Stomach (tissue), 9 donors: ENCODE data around the gene PRKCH. TPM values are rescaled to one million over a fixed set of nuclear protein-coding genes. Genes with fewer than 3 reads are reported as not detected.

Experiments used
- DNase-seq, 2 donors: peaks; one replicate each; pipeline versions ENCODE4 v3.0.0 to v3.0.0-alpha.2; 2013 to 2019
- H3K27ac ChIP-seq, 5 donors: fragments of 200-600 bp in 4 of 5; sonication (generic) in 4 of 5; one replicate each; pipeline ENCODE4 v1.5.1; 2013 to 2019; ENCODE audit warnings: mild to moderate bottlenecking in 1 of 5, moderate library complexity in 1 of 5
- H3K27me3 ChIP-seq, 3 donors: fragments of 200-600 bp; sonication (generic); one replicate each; pipeline ENCODE4 v1.5.1; 2017 to 2019; ENCODE audit warnings: mixed run types in 1 of 3
- H3K36me3 ChIP-seq, 4 donors: fragments of 200-600 bp; sonication (generic); 1 replicate in 3 of 4; 2 replicates in 1 of 4; pipeline ENCODE4 v1.5.1; 2016 to 2019
- H3K4me1 ChIP-seq, 4 donors: fragments of 200-600 bp; sonication (generic); one replicate each; pipeline ENCODE4 v1.5.1; 2016 to 2019
- H3K4me3 ChIP-seq, 4 donors: fragments of 200-600 bp; sonication (generic) in 3 of 4; one replicate each; pipeline ENCODE4 v1.5.1; 2016 to 2019; ENCODE audit warnings: mild to moderate bottlenecking in 1 of 4
- H3K9me3 ChIP-seq, 4 donors: fragments of 200-600 bp; sonication (generic); one replicate each; pipeline ENCODE4 v1.5.1; 2016 to 2019
- EP300 ChIP-seq: sonication (generic); formaldehyde crosslinking; IDR thresholded peaks from one replicate; pipeline ENCODE4 v1.6.1; 2017; ENCODE audit warnings: antibody characterized with exemption
- POLR2A ChIP-seq, 4 donors: fragments of 450-650 bp; IDR thresholded peaks; one replicate each; pipeline ENCODE4 v1.6.1; 2016; ENCODE audit warnings: antibody characterized with exemption in 4 of 4, control low read depth in 2 of 4, mild to moderate bottlenecking in 1 of 4, moderate library complexity in 1 of 4
- POLR2AphosphoS5 ChIP-seq, 3 donors: sonication (generic); formaldehyde crosslinking; IDR thresholded peaks; one replicate each; pipeline ENCODE4 v1.6.1; 2016; ENCODE audit warnings: antibody characterized with exemption in 3 of 3
- WGBS, 5 donors: extraction: QIAGEN DNeasy Blood & Tissue Kit in 3 of 5; methylation state at CpG; one replicate each; pipeline versions ENCODE4 v1.1.5 to v1.1.7; 2013 to 2018; 5-methylcytosine and 5-hydroxymethylcytosine counted together
- intact Hi-C: fragments of 100-400 bp; cut with DNase I; formaldehyde crosslinking; loops from one replicate; pipeline ENCODE4 v1.15.1; 2023; ENCODE audit warnings: low total_unique reads
- polyA plus RNA-seq, 3 donors: library from polyadenylated mRNA; stranded (reverse); fragments of 200-250 nt; gene quantifications; one replicate each; pipeline ENCODE4 v1.2.3, GENCODE V29; 2013
- total RNA-seq, 5 donors: library from RNA; depleted of rRNA; stranded (reverse); fragments of >200 nt; gene quantifications; one replicate each; pipeline versions ENCODE4 v1.1.0 to v1.2.3, GENCODE V29; 2014 to 2016
- TF ChIP-seq, protein P1 (sequence below), 7 experiments: fragments of 450-650 bp in 4 of 7; fragments of 200-600 bp in 3 of 7; sonication (generic) in 3 of 7; IDR thresholded peaks; one replicate each; pipeline ENCODE4 v1.5.1; 2016 to 2019; ENCODE audit warnings: antibody characterized with exemption in 7 of 7, control low read depth in 2 of 7, mild to moderate bottlenecking in 1 of 7
- donor health status: healthy with polysubstance abuse.
- donor health status: Bipolar disorder and iron deficiency.
- donor health status: healthy.

The PRKCH gene
- total and polyA plus RNA-seq, 8 donors: 5.5 to 84.0 (median 14.7) TPM

DNA sequence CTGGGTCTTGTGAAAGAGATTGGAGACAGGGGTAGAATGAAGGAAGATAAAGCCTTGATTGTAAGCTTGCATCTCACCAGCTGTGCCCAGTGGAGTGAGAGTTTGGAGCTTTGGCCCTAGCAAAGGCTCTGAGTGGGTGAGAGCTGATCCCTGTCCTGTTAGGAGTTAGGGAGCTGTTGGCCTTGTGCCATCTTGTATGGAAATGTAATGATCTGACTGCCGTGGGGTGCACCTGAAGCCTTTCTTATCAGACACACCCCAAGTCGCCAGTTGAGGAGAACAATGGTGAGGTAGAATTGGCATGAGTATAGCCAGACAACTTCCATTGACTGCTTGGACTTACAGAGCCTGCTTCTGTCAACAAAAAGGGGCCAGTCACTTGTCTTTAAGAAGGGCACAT is 130.1 kb downstream of the PRKCH start:
- H3K27me3 ChIP-seq: no peaks in the 10 kb centered on the region
- peaks cover 0 to 4% (median under 1%) of the 10 kb centered on the region in 4 donors for H3K4me1 ChIP-seq
- TF ChIP-seq POLR2AphosphoS5 (IDR thresholded peaks at IDR 0.05): no peak
- TF ChIP-seq, protein P1, sequence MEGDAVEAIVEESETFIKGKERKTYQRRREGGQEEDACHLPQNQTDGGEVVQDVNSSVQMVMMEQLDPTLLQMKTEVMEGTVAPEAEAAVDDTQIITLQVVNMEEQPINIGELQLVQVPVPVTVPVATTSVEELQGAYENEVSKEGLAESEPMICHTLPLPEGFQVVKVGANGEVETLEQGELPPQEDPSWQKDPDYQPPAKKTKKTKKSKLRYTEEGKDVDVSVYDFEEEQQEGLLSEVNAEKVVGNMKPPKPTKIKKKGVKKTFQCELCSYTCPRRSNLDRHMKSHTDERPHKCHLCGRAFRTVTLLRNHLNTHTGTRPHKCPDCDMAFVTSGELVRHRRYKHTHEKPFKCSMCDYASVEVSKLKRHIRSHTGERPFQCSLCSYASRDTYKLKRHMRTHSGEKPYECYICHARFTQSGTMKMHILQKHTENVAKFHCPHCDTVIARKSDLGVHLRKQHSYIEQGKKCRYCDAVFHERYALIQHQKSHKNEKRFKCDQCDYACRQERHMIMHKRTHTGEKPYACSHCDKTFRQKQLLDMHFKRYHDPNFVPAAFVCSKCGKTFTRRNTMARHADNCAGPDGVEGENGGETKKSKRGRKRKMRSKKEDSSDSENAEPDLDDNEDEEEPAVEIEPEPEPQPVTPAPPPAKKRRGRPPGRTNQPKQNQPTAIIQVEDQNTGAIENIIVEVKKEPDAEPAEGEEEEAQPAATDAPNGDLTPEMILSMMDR (IDR thresholded peaks at IDR 0.05): no peak
- no peak for TF ChIP-seq EP300
- TF ChIP-seq POLR2A (IDR thresholded peaks at IDR 0.05): no peak
- WGBS, 5 donors: 20 to 53% (median 38%) methylated on average over 2 of the region's 2 CpGs
- peaks cover 0 to 4% (median 0%) of the 10 kb centered on the region in 4 donors for H3K36me3 ChIP-seq
- DNase-seq: no peak
- no peak overlapping the region for H3K4me3 ChIP-seq
- H3K9me3 ChIP-seq: no peaks in the 10 kb centered on the region
- no peak overlapping the region for H3K27ac ChIP-seq
- intact Hi-C loops: no loop called here

DNA sequence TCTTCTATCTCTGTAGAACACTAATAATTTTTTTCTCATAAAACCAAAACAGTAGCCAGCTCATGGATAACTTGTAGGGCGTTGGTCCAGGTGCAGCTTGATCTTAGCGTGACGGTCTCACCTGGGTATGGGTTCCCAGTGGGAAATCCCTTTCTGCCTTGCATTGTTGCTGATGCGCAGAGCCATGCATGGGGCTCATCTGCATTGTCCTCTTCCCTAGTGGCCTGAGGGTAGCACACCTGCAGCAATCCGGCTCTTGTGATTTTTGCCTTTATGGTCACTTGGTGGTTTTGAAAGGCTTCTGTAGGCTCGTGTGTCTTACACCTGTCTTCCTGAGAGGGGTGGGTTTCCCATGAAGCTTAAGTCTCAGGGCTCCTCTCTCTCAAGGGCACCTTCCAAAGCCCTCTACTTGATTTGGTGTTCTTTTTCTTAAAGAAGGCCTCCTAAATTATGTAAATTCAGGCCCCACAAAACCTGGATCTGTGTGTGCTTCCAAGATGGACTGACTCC is 130.6 kb downstream of the PRKCH start:
- peaks cover 0 to 4% (median 0%) of the 10 kb centered on the region in 4 donors for H3K36me3 ChIP-seq
- DNase-seq: no peak
- peaks cover 0 to 8% (median 3%) of the 10 kb centered on the region in 4 donors for H3K4me1 ChIP-seq
- no peak for TF ChIP-seq EP300
- no peak for TF ChIP-seq POLR2A (IDR thresholded peaks at IDR 0.05)
- H3K4me3 ChIP-seq: no peak overlapping the region
- H3K27ac ChIP-seq: no peak overlapping the region
- 85 to 92% (median 90%) methylated on average over 6 of the region's 6 CpGs for WGBS, 5 donors
- no peaks in the 10 kb centered on the region for H3K9me3 ChIP-seq
- H3K27me3 ChIP-seq: no peaks in the 10 kb centered on the region
- intact Hi-C loops: no loop called here

DNA sequence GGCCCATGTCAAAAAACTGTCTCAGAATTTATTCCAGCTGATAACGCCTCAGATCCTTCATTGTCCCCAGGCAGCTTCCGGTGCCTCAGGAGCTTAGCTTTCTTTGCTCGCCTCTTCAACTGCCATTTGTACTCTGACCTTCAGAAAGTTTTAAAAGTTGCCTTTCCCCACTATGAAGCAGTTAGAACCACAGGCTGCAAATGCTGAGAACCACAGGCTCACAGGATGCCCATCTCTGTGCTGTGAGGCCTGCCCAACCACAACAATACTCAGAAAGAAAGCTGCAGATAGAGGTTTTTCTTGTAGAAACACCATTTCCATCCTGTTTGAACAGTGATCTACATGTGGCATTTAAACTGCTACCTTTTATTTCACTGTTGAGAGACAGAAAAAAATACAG is 131.1 kb downstream of the PRKCH start:
- H3K4me1 ChIP-seq: peaks cover 0 to 8% (median 3%) of the 10 kb centered on the region in 4 donors
- intact Hi-C loops: no loop called here
- H3K36me3 ChIP-seq: peaks cover 0 to 9% (median 5%) of the 10 kb centered on the region in 4 donors
- TF ChIP-seq EP300 (no peak), POLR2A (IDR thresholded peaks at IDR 0.05) (no peak), POLR2AphosphoS5 (IDR thresholded peaks at IDR 0.05) (no peak)
- TF ChIP-seq, protein P1 (IDR thresholded peaks at IDR 0.05): no peak
- no peaks in the 10 kb centered on the region for H3K9me3 ChIP-seq
- H3K27ac ChIP-seq: no peak overlapping the region
- no peak for DNase-seq
- H3K27me3 ChIP-seq: no peaks in the 10 kb centered on the region
- WGBS, 5 donors: 80 to 88% (median 83%) methylated on average over 3 of the region's 3 CpGs
- H3K4me3 ChIP-seq: no peak overlapping the region

DNA sequence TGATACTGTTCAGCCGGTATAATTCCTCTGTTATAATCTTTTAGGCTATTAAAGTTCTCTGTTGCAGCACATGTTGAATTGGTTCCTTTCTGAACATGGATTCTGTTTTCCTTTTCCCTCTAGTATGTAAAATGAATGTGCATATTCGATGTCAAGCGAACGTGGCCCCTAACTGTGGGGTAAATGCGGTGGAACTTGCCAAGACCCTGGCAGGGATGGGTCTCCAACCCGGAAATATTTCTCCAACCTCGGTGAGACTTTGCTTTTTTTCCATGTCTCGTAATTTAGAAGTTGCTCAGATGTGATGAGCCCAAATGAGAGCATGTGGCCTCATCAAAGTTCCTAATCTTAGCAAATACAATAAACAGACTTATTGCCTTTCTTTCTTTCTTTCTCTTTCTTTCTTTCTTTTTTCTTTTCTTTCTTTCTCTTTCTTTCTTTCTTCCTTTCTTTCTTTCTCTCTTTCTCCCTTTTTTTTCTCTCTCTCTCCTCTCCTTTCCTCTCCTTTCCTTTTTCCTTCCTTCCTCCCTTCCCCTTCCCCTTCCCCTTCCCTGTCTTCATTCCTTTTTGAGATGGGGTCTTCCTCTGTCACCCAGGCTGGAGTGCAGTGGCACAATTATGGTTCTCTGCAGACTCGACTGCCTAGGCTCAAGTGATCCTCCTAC is 131.9 kb downstream of the PRKCH start:
- H3K27me3 ChIP-seq: no peaks in the 10 kb centered on the region
- H3K9me3 ChIP-seq: no peaks in the 10 kb centered on the region
- peaks cover 0 to 8% (median 3%) of the 10 kb centered on the region in 4 donors for H3K4me1 ChIP-seq
- H3K27ac ChIP-seq: peak overlapping the region in 1 of 5 donors; percentile 38
- H3K4me3 ChIP-seq: no peak overlapping the region
- TF ChIP-seq, protein P1 (IDR thresholded peaks at IDR 0.05): no peak
- TF ChIP-seq EP300 (no peak), POLR2AphosphoS5 (IDR thresholded peaks at IDR 0.05) (no peak), POLR2A (IDR thresholded peaks at IDR 0.05) (no peak)
- intact Hi-C loops: no loop called here
- DNase-seq: no peak
- 77 to 92% (median 85%) methylated on average over 9 of the region's 9 CpGs for WGBS, 5 donors
- peaks cover 0 to 17% (median 12%) of the 10 kb centered on the region in 4 donors for H3K36me3 ChIP-seq

DNA sequence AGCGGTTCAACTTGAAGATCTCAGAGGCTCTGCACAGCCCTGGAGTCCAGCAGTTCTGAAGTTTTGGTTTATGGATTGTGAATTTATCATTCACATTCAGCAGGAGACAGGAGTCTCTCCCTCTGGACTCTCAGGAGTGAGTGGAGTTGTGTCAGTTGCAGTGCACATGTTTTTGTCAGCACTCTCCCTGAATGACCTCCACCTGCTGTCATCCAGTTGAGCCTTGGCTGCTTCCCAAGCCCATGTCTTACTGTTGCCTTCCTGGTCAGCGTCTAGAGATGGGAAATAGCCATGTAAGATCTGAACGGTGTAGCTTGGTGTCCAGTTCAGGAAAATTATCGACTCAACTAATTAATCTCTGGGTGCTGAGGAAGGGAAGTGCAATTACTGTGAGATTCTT is 133.2 kb downstream of the PRKCH start:
- WGBS, 5 donors: 53 to 74% (median 64%) methylated on average over 4 of the region's 4 CpGs

More for the DNA sequence above, 133.2 kb downstream of the PRKCH start:
- Histone ChIP-seq H3K36me3 (peaks cover 0 to 25% (median 17%) of the 10 kb centered on the region in 4 donors), H3K9me3 (no peaks in the 10 kb centered on the region), H3K4me1 (peaks cover 0 to 13% (median 3%) of the 10 kb centered on the region in 4 donors), H3K27ac (peak overlapping the region in 1 of 5 donors; percentile 24), H3K27me3 (no peaks in the 10 kb centered on the region), H3K4me3 (no peak overlapping the region)
- TF ChIP-seq POLR2A (IDR thresholded peaks at IDR 0.05): no peak
- TF ChIP-seq, protein P1 (IDR thresholded peaks at IDR 0.05): no peak
- TF ChIP-seq POLR2AphosphoS5 (IDR thresholded peaks at IDR 0.05): no peak
- no peak for TF ChIP-seq EP300
- intact Hi-C loops: no loop called here
- DNase-seq: no peak
